ENCODE measurements around the gene HHATL.

HHATL gene

GRCh38 chr3:42711491-42712343, 9.1 kb upstream of the HHATL start:
- DNase-seq: no peak

GRCh38 chr3:42710323-42711021, 7.9 kb upstream of the HHATL start:
- DNase-seq: no peak

DNA sequence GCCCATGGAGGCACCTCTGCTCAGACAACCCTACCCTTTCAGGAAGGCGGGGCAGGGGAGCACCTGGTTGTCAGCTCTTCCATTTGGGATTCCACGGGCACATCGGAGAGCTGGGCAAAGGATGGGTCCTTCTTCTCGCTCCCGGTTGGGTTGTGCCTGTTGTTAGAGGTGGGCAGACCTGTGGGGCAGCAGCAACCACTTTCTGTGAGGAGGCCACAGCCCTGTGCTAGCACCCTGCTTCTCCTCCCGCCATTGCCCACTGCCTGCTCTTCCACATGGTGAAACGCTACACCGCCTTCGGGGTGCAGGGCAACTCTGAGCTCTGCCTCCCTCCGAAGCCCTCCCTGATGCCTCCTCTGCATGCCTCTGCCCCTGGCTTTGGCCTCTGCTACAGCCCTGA, 7.0 kb upstream of the HHATL start:
- DNase-seq: no peak

DNA sequence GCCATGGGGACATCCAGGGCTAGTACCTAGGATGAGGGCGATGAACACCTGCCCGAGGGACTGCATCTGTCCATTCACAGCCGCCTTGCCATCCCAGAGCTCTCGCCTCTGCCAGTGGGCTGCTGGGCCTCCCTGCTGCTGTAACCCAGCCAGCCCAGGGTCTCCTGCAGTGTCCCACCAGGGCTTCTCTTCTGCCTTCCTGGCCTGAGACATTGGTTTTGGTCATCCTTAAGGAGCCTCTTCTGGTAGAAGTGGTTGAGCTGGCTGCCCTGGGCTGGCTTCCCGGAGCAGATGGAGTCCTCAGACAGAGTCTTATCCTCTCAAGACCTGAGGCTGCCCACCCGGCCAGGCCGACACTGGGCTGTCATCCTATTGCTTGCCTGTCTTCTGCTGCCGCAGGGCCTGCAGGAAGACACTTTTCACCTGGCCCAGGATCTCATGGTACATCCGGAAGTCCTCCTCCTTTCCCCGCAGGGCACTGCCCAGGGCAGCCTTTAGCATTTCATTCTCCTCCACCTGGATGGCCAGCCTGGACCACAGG, 6.1 kb upstream of the HHATL start:
- no peak for DNase-seq

GRCh38 chr3:42707620-42708355, 5.2 kb upstream of the HHATL start:
- no peak for DNase-seq

GRCh38 chr3:42706721-42707619, 4.4 kb upstream of the HHATL start:
- DNase-seq: no peak

DNA sequence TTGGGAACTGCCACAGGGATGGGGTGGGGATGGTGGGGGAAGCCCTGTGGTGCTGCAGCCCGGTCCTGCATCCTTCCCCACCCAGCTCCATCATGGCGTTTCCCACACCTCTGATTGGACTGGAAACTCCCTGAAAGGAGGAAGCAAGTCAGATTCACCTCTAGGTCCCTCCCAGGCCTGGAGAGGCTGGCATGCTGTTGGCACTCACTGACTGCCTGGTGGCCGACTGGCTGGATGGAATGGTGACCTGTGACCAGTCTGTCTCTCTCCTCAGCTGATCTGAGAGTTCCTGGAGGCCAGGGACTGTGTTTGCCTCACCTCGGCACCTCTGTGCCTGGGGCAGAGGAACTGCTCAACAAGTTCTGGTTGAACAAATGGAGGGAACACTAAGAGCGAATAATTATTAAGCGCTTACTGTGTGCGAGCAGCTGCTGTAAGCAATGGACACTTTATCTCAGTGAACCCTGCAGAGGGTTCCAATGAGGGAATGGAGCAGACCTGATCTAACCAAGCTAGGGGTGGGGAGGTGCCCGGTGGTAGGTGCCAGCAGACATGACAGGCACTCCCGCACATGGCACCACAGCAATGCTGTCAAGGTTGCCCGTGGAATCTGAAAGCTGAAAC, 3.5 kb upstream of the HHATL start:
- no peak for DNase-seq

- no peak for DNase-seq
Observed at GRCh38 chr3:42705058-42705767, 2.6 kb upstream of the HHATL start.

GRCh38 chr3:42704136-42704841, 1.7 kb upstream of the HHATL start:
- DNase-seq: no peak

GRCh38 chr3:42703695-42704025, 1.1 kb upstream of the HHATL start:
- DNase-seq: no peak

- no peak for DNase-seq
Observed at GRCh38 chr3:42702982-42703694, 540 bp upstream of the HHATL start.

GRCh38 chr3:42701371-42702065, 1.1 kb downstream of the HHATL start:
- peak; percentile 51 for DNase-seq

DNA sequence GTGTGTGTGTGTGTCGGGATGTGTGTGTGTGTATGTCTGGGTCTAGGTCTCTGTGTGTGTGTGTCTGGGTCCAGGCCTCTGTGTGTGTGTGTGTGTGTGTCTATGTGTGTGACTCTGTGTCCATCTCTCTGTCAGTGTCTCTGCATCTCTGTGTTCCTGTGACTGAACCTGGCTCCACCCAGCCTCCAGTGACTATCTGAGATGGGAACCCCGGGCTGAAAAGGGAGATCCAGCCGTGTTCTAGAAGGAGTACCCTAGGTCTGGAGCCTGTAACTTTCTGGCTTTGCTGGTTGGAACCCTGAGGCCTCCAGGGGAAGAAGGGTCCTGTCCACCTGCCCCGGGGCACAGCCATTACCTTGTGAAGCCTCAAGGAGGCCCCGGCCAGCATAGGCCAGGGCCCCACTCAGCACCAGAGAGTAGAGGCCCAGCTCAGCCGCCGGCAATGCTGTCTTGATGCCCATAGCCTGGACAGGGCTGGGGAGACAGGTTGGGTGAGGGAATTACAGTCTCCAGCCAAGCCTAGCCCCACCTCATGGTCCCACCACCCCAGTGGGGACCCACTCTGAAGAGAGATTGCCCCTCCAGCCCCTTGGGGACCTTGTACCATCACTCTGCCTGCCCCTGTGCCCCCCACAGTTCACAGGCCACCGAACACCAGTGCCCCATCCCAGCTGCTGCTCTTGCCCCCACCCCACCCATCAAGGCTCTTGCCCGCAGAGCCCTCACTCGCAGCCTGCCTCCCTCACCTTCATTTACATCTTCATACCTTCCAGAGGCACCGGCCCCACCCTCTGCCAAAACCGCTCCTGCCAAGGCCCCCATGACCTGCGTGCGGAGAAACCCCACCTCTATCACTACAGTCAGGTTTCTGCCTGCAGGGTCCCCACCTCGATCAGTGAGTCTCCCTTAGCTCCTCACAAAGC, 2.0 kb downstream of the HHATL start:
- no peak for DNase-seq

GRCh38 chr3:42699511-42699971, 3.1 kb downstream of the HHATL start:
- no peak for DNase-seq

DNA sequence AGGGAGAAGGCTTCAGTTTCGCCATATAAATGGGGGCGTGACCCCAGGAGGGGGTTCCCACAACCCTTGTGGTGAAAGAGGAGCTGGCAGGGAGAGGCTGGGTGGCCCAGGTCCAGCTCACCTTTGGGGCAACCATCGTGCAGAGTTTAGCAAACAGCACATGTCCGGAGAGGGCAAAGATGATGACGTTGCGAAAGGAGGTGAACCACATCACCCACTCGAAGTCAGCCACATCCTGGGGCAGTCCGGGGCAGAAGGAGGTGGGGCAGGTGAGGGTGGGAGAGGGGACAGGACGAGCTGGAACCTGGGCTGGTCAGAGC, 3.7 kb downstream of the HHATL start:
- no peak for DNase-seq

DNA sequence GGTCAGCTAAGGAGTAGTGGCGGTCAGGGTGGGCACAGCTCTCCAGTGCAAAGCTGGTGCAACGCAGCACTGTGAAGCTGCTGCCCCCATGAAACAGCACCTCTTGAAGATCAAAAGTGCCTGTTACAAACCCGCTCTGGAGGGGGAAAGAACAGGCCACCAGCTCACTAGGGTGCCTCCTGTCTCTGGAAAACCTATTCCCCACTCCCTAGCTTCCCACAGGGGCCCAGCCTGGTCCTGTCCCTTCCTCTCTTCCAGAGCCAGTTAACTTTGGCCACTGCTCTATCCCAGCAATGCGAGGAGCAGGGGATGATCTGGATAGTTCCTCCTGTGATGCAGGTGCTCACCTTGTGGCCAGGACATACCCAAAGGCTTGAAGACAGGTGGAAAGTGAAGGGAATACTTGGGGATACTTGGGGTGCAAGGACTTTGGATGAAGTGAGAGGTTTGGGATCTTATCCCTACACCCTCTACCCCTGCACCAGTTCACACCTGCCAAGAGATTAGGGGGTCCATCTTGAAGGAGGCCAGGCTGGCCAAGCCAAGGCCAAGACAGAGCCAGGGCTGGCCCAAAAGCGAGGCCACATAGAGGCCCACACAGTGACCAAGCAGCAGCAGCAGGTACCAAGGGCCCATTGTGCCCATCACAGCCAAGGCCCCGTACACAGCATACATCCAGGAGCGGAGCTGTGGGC, 4.2 kb downstream of the HHATL start:
- DNase-seq: no peak

DNA sequence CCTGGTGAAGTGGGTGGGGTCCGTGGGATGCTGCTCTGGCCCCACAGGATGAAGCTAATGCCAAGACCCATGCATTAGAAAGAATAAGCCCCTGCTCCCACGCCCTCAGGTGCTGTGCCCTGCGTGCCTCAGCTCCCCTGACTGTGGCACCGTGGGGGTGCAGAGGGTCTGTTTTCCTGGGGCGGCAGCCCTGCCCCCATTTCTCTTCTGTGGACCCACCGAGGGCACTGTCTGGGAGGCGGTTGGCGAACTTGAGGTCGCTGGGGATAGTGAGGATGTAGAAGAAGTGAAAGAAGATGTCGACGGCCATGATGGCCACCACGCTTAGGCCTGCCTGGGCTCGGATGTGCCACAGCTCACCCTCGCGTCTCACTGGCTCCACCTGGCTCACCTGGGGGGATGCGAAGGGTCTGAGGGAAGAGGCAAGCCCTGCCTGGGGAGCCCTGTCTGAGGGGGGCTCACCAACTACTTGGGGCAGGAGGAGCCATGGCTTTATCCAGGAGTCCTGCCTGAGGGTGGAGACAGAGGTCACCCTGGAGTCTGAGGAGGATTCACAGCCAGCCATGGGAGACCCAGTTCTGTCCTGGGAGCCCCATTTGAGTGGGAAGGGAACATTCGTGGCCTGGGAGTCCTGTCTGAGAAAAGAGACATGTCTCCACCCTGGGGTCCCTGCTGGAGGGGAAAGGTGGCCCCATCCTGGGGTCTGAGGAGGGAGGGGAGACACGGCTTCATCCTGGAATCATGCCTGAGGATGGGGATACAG, 5.1 kb downstream of the HHATL start:
- no peak for DNase-seq
